GM13976 (cell line): ENCODE results near the gene CYP21A2.
"Not testable (repeated sequence)": the region's sequence is repeated elsewhere in the genome, so short reads cannot be mapped to it uniquely, and the experiment has no call there.

ENCODE experiments used
- DNase-seq: peaks from one replicate; pipeline ENCODE4 v3.0.0; 2012; ENCODE audit warnings: low spot score
- in situ Hi-C: fragments of 300-500 bp; cut with MboI; formaldehyde crosslinking; loops from one replicate; pipeline ENCODE4 v1.12.0; 2022; ENCODE audit warnings: low sequenced_read_pairs, mixed read lengths, inconsistent platforms; ENCODE audit not compliant: unreplicated experiment
- TF ChIP-seq, protein P1 (sequence below): IDR thresholded peaks from 2 replicates; pipeline ENCODE4 v1.5.1; 2012; ENCODE audit warnings: borderline replicate concordance, mild to moderate bottlenecking; ENCODE audit not compliant: insufficient read depth; ENCODE audit errors: extremely low read depth, missing control alignments, control extremely low read depth

The CYP21A2 gene

DNA sequence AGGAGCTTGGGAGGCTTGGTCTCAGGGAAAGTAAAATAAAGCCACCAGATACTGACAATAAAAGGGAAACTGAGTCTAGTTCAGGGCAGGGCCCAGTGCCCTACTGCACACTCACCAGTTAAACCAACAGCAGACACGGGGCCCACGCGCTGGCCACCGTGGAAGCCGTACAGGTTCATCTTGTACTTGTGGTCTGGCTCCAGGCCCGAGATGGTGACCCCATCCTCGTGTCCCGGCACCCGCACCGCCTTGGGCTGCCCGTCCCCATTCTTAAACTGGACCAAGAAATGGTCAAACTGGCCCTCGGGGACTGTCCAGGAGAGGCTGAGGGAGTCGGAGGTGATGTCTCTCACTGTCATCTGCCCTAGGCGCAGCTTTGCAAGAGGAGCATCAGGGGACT lies 26.5 kb downstream of the CYP21A2 start:
- in situ Hi-C loops: no loop called here
- TF ChIP-seq, protein P1, sequence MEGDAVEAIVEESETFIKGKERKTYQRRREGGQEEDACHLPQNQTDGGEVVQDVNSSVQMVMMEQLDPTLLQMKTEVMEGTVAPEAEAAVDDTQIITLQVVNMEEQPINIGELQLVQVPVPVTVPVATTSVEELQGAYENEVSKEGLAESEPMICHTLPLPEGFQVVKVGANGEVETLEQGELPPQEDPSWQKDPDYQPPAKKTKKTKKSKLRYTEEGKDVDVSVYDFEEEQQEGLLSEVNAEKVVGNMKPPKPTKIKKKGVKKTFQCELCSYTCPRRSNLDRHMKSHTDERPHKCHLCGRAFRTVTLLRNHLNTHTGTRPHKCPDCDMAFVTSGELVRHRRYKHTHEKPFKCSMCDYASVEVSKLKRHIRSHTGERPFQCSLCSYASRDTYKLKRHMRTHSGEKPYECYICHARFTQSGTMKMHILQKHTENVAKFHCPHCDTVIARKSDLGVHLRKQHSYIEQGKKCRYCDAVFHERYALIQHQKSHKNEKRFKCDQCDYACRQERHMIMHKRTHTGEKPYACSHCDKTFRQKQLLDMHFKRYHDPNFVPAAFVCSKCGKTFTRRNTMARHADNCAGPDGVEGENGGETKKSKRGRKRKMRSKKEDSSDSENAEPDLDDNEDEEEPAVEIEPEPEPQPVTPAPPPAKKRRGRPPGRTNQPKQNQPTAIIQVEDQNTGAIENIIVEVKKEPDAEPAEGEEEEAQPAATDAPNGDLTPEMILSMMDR: no peak

DNA sequence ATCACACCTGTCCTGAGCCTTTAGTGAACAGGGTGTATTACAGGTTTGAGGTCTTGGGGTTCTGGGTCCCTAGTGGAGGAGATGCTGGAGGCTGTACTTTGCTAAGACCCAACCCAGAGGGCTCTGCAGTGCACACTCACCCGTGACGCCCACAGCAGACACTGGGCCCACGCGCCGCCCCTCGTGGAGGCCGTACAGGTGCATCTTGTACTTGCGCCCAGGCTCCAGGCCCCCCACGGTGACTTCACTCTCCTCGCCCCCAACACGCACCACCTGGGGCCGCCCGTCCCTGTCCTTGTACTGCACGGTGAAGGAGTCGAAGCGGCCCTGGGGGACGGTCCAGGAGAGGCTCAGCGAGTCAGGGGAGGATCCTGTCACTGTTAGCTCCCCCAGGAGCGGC lies 29.3 kb downstream of the CYP21A2 start:
- in situ Hi-C loops, DNase-seq: not testable (repeated sequence)

More for the DNA sequence above, 26.5 kb downstream of the CYP21A2 start:
- no peak for DNase-seq

DNA sequence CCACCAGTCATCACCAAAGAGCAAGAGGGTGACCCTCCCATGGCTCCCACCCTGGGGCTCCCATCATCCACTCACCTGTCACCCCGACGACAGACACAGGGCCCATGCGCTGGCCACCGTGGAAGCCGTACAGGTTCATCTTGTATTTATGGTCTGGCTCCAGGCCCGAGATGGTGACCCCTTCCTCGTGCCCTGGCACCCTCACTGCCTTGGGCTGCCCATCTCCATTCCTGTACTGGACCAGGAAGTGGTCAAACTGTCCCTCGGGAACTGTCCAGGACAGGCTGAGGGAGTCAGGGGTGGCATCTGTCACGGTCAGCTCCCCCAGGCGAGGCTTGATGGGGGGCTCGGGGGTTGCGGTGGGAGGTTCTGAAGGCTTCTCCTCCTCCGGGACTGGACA lies 30.1 kb downstream of the CYP21A2 start:
- in situ Hi-C loops, DNase-seq: not testable (repeated sequence)

GRCh38 chr6:32068867-32069266 lies 30.7 kb downstream of the CYP21A2 start:
- DNase-seq: no peak
- TF ChIP-seq, protein P1: no peak
- in situ Hi-C loops: no loop called here

DNA sequence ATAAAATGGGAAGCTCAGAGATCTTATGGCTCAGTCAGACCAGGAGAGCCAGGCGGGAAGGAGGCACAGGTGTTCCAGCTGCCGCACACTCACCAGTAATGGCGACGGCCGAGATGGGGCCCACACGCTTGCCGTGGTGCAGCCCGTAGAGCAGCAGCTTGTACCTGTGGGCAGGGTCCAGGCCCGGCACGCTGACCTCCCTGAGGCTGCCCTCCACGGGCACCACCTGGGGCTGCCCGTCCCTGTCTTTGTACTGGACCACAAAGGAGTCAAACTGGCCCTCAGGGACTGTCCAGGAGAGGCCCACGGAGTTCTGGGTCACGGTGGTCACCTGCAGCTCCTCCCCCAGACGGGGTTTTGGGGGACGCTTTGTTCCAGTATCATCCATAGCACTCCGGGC lies 31.2 kb downstream of the CYP21A2 start:
- TF ChIP-seq, protein P1: no peak
- in situ Hi-C loops: no loop called here
- no peak for DNase-seq

GRCh38 chr6:32069878-32070515 lies 31.8 kb downstream of the CYP21A2 start:
- TF ChIP-seq, protein P1: no peak
- DNase-seq: no peak
- in situ Hi-C loops: no loop called here

- TF ChIP-seq, protein P1: no peak
- no peak for DNase-seq
- in situ Hi-C loops: no loop called here
Measured at GRCh38 chr6:32070814-32071543, 32.8 kb downstream of the CYP21A2 start.
